Stomach (tissue), 9 donors: ENCODE data around the gene ARHGAP21. TPM values are rescaled to one million over a fixed set of nuclear protein-coding genes. Genes with fewer than 3 reads are reported as not detected.

Source experiments
- DNase-seq, 2 donors: peaks; one replicate each; pipeline versions ENCODE4 v3.0.0 to v3.0.0-alpha.2; 2013 to 2019
- H3K27ac ChIP-seq, 5 donors: fragments of 200-600 bp in 4 of 5; sonication (generic) in 4 of 5; one replicate each; pipeline ENCODE4 v1.5.1; 2013 to 2019; ENCODE audit warnings: mild to moderate bottlenecking in 1 of 5, moderate library complexity in 1 of 5
- H3K27me3 ChIP-seq, 3 donors: fragments of 200-600 bp; sonication (generic); one replicate each; pipeline ENCODE4 v1.5.1; 2017 to 2019; ENCODE audit warnings: mixed run types in 1 of 3
- H3K36me3 ChIP-seq, 4 donors: fragments of 200-600 bp; sonication (generic); 1 replicate in 3 of 4; 2 replicates in 1 of 4; pipeline ENCODE4 v1.5.1; 2016 to 2019
- H3K4me1 ChIP-seq, 4 donors: fragments of 200-600 bp; sonication (generic); one replicate each; pipeline ENCODE4 v1.5.1; 2016 to 2019
- H3K4me3 ChIP-seq, 4 donors: fragments of 200-600 bp; sonication (generic) in 3 of 4; one replicate each; pipeline ENCODE4 v1.5.1; 2016 to 2019; ENCODE audit warnings: mild to moderate bottlenecking in 1 of 4
- H3K9me3 ChIP-seq, 4 donors: fragments of 200-600 bp; sonication (generic); one replicate each; pipeline ENCODE4 v1.5.1; 2016 to 2019
- EP300 ChIP-seq: sonication (generic); formaldehyde crosslinking; IDR thresholded peaks from one replicate; pipeline ENCODE4 v1.6.1; 2017; ENCODE audit warnings: antibody characterized with exemption
- POLR2A ChIP-seq, 4 donors: fragments of 450-650 bp; IDR thresholded peaks; one replicate each; pipeline ENCODE4 v1.6.1; 2016; ENCODE audit warnings: antibody characterized with exemption in 4 of 4, control low read depth in 2 of 4, mild to moderate bottlenecking in 1 of 4, moderate library complexity in 1 of 4
- POLR2AphosphoS5 ChIP-seq, 3 donors: sonication (generic); formaldehyde crosslinking; IDR thresholded peaks; one replicate each; pipeline ENCODE4 v1.6.1; 2016; ENCODE audit warnings: antibody characterized with exemption in 3 of 3
- WGBS, 5 donors: extraction: QIAGEN DNeasy Blood & Tissue Kit in 3 of 5; methylation state at CpG; one replicate each; pipeline versions ENCODE4 v1.1.5 to v1.1.7; 2013 to 2018; 5-methylcytosine and 5-hydroxymethylcytosine counted together
- intact Hi-C: fragments of 100-400 bp; cut with DNase I; formaldehyde crosslinking; loops from one replicate; pipeline ENCODE4 v1.15.1; 2023; ENCODE audit warnings: low total_unique reads
- polyA plus RNA-seq, 3 donors: library from polyadenylated mRNA; stranded (reverse); fragments of 200-250 nt; gene quantifications; one replicate each; pipeline ENCODE4 v1.2.3, GENCODE V29; 2013
- total RNA-seq, 5 donors: library from RNA; depleted of rRNA; stranded (reverse); fragments of >200 nt; gene quantifications; one replicate each; pipeline versions ENCODE4 v1.1.0 to v1.2.3, GENCODE V29; 2014 to 2016
- TF ChIP-seq, protein P1 (sequence below), 7 experiments: fragments of 450-650 bp in 4 of 7; fragments of 200-600 bp in 3 of 7; sonication (generic) in 3 of 7; IDR thresholded peaks; one replicate each; pipeline ENCODE4 v1.5.1; 2016 to 2019; ENCODE audit warnings: antibody characterized with exemption in 7 of 7, control low read depth in 2 of 7, mild to moderate bottlenecking in 1 of 7
- donor health status: healthy with polysubstance abuse.
- donor health status: Bipolar disorder and iron deficiency.
- donor health status: healthy.

ARHGAP21 gene
- total and polyA plus RNA-seq, 8 donors, result 12.7 to 166 (median 52.8) TPM

DNA sequence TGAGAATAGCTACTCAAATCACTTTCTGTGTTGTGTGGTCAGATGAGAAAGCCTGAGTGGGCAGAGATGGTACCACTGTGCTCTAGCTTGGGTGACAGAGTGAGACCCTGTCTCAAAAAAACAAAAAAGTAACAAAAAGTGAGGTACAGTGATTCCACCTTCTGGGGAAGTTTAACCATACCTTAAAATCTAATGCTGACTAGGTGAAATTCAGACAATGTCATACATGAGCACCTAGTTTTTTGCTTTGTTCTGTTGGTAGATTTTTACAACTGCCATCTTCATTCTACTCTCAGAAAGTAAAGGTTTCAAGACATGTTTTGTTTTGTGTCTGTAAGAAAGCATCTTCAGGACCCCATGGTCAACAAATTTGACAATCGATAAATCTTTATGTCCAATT lies 144.2 kb downstream of the ARHGAP21 start:
- H3K9me3 ChIP-seq, result no peaks in the 10 kb centered on the region
- TF ChIP-seq EP300 (no peak), POLR2A (IDR thresholded peaks at IDR 0.05) (no peak), POLR2AphosphoS5 (IDR thresholded peaks at IDR 0.05) (no peak)
- TF ChIP-seq, protein P1, sequence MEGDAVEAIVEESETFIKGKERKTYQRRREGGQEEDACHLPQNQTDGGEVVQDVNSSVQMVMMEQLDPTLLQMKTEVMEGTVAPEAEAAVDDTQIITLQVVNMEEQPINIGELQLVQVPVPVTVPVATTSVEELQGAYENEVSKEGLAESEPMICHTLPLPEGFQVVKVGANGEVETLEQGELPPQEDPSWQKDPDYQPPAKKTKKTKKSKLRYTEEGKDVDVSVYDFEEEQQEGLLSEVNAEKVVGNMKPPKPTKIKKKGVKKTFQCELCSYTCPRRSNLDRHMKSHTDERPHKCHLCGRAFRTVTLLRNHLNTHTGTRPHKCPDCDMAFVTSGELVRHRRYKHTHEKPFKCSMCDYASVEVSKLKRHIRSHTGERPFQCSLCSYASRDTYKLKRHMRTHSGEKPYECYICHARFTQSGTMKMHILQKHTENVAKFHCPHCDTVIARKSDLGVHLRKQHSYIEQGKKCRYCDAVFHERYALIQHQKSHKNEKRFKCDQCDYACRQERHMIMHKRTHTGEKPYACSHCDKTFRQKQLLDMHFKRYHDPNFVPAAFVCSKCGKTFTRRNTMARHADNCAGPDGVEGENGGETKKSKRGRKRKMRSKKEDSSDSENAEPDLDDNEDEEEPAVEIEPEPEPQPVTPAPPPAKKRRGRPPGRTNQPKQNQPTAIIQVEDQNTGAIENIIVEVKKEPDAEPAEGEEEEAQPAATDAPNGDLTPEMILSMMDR (IDR thresholded peaks at IDR 0.05), result no peak
- no peaks in the 10 kb centered on the region for H3K27me3 ChIP-seq
- no peak for DNase-seq
- H3K36me3 ChIP-seq, result peaks cover 6 to 30% (median 22%) of the 10 kb centered on the region in 4 donors
- no peak overlapping the region for H3K27ac ChIP-seq
- WGBS, 5 donors, result 97 to 100% (median 100%) methylated on average over 1 of the region's 1 CpG
- intact Hi-C loops, result no loop called here
- no peak overlapping the region for H3K4me3 ChIP-seq
- H3K4me1 ChIP-seq, result no peaks in the 10 kb centered on the region

- H3K36me3 ChIP-seq, result peaks cover 0 to 2% (median 0%) of the 10 kb centered on the region in 4 donors
- no peaks in the 10 kb centered on the region for H3K27me3 ChIP-seq
- no peak for DNase-seq
- 64 to 72% (median 68%) methylated on average over 10 of the region's 10 CpGs for WGBS, 5 donors
- no peaks in the 10 kb centered on the region for H3K4me1 ChIP-seq
- H3K9me3 ChIP-seq, result no peaks in the 10 kb centered on the region
- TF ChIP-seq, protein P1 (IDR thresholded peaks at IDR 0.05), result no peak
- TF ChIP-seq EP300 (no peak), POLR2A (IDR thresholded peaks at IDR 0.05) (no peak), POLR2AphosphoS5 (IDR thresholded peaks at IDR 0.05) (no peak)
- H3K4me3 ChIP-seq, result no peak overlapping the region
- H3K27ac ChIP-seq, result no peak overlapping the region
- intact Hi-C loops, result no loop called here
Observed at GRCh38 chr10:24575481-24576002, 148.1 kb downstream of the ARHGAP21 start.

DNA sequence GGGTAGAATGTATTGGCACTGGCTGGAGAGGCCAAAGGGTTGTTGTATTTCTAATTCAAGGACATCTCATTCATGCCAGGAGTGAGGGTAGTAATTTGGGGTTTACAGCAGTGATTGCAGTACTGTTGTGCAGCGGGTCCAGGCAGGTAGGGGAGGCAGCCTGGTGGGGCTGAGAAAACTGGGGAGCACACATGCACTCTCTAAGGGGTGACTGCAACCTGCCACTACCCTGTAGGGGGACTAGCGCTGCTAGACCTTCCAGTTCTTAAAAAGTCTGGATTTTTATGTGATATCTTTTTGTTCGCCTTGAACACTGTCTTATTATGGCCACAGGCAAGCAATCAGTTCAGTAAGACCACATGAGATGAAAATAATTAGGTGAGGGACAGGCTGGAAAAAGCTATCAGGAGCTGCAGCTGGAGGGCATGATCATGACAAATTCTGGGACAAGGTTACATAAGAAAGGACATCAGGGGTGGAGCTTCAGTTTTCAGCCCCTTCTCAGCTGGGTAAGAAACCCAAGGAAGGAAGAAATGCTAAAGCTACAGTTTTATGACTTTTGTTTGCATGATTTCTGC lies 149.0 kb downstream of the ARHGAP21 start:
- Histone ChIP-seq H3K4me3 (no peak overlapping the region), H3K9me3 (no peaks in the 10 kb centered on the region), H3K4me1 (no peaks in the 10 kb centered on the region), H3K27ac (no peak overlapping the region), H3K27me3 (no peaks in the 10 kb centered on the region), H3K36me3 (no peaks in the 10 kb centered on the region)
- intact Hi-C loops, result no loop called here
- TF ChIP-seq POLR2AphosphoS5 (IDR thresholded peaks at IDR 0.05) (no peak), EP300 (no peak), POLR2A (IDR thresholded peaks at IDR 0.05) (no peak)
- TF ChIP-seq, protein P1 (IDR thresholded peaks at IDR 0.05), result no peak
- DNase-seq, result no peak
- 81 to 92% (median 91%) methylated on average over 3 of the region's 3 CpGs for WGBS, 5 donors

- TF ChIP-seq POLR2A (IDR thresholded peaks at IDR 0.05) (no peak), EP300 (no peak), POLR2AphosphoS5 (IDR thresholded peaks at IDR 0.05) (no peak)
- TF ChIP-seq, protein P1 (IDR thresholded peaks at IDR 0.05), result no peak
- no peak for DNase-seq
- H3K9me3 ChIP-seq, result no peaks in the 10 kb centered on the region
- no peaks in the 10 kb centered on the region for H3K4me1 ChIP-seq
- no peak overlapping the region for H3K27ac ChIP-seq
- 73 to 83% (median 78%) methylated on average over 9 of the region's 9 CpGs for WGBS, 5 donors
- intact Hi-C loops, result no loop called here
- H3K27me3 ChIP-seq, result no peaks in the 10 kb centered on the region
- H3K4me3 ChIP-seq, result no peak overlapping the region
- no peaks in the 10 kb centered on the region for H3K36me3 ChIP-seq
Observed at GRCh38 chr10:24574161-24574560, 149.5 kb downstream of the ARHGAP21 start.
